K562 (cell line): ENCODE data around the gene ACLY. TPM values are rescaled to one million over a fixed set of nuclear protein-coding genes. Genes with fewer than 3 reads are reported as not detected.
A peak's percentile ranks its signal among the peaks of the same experiment; 100 is the strongest.

Experiments
- ATAC-seq: fragments of 200-7000 bp; cut with Tn5 transposase; 3 replicates; pipeline ENCODE4 v1.9.1; 2020; ENCODE audit warnings: moderate library complexity
- BruUV-seq: library from RNA; stranded (reverse); fragments of 400-500 nt; replicated peaks from 2 replicates; lab custom pipeline; 2021; lab: Mats Ljungman, UMichigan
- CTCF ChIA-PET: fragments of 300-600 bp; formaldehyde crosslinking; extraction: SDS; loops from one replicate; lab custom pipeline; 2021; ENCODE audit warnings: low intra/inter-chr PET ratio; lab: Yijun Ruan, JAX
- POLR2A ChIA-PET: fragments of 300-600, 350-650 bp; sonication (Branson Sonifier 250); formaldehyde crosslinking; extraction: SDS; loops from one replicate; lab custom pipeline; 2021; ENCODE audit warnings: antibody characterized with exemption, inconsistent platforms; lab: Yijun Ruan, JAX
- DNase-seq, 4 experiments: peaks; one replicate each; pipeline versions ENCODE4 v3.0.0 to v3.0.0-alpha.2; 2011 to 2018; ENCODE audit warnings: low spot score in 3 of 4, mixed read lengths in 3 of 4; ENCODE audit errors: extremely low read depth in 1 of 4
- FAIRE-seq: peaks from 2 replicates; lab custom pipeline; 2011; peaks lifted over from hg19 to GRCh38; lab: Jason Lieb, UNC
- H2AFZ ChIP-seq: 2 replicates; pipeline ENCODE4 v1.6.0; 2011; ENCODE audit warnings: low read depth, low read length, control low read depth, inconsistent platforms
- H3K27ac ChIP-seq: fragments of 200-600 bp; 3 replicates; pipeline ENCODE4 v1.8.0; 2011; ENCODE audit warnings: low read depth, mild to moderate bottlenecking, control low read depth, inconsistent platforms, low read length, moderate library complexity, mixed read lengths; ENCODE audit errors: extremely low read depth
- H3K27me3 ChIP-seq, 2 experiments: fragments of 300-600 bp in 1 of 2; 2 replicates in 1 of 2; 3 replicates in 1 of 2; pipeline versions ENCODE4 v1.6.0 to v1.8.0; 2011; ENCODE audit warnings: inconsistent platforms in 2 of 2, low read length in 2 of 2, mild to moderate bottlenecking in 1 of 2, mixed read lengths in 1 of 2, moderate library complexity in 1 of 2; ENCODE audit not compliant: control insufficient read depth in 2 of 2, insufficient read depth in 2 of 2
- H3K36me3 ChIP-seq: fragments of 300-600 bp; 3 replicates; pipeline ENCODE4 v1.8.0; 2011; ENCODE audit warnings: mild to moderate bottlenecking, low read length, inconsistent platforms; ENCODE audit not compliant: control insufficient read depth, insufficient read depth
- H3K4me1 ChIP-seq, 2 experiments: fragments of 200-600 bp in 1 of 2; replicated peaks in 1 of 2; 2 replicates in 1 of 2; 3 replicates in 1 of 2; pipeline versions ENCODE4 v1.5.1 to v1.8.0; 2011; ENCODE audit warnings: inconsistent platforms in 2 of 2, low read length in 2 of 2, mild to moderate bottlenecking in 1 of 2, mixed read lengths in 1 of 2, moderate library complexity in 1 of 2; ENCODE audit not compliant: control insufficient read depth in 2 of 2, insufficient read depth in 2 of 2
- H3K4me2 ChIP-seq: 2 replicates; pipeline ENCODE4 v1.6.1; 2011; ENCODE audit warnings: low read length, control low read depth, inconsistent platforms, mixed read lengths; ENCODE audit not compliant: insufficient read depth
- H3K4me3 ChIP-seq: fragments of 200-600 bp; sonication (generic), shearing (Covaris generic); 2 replicates; pipeline ENCODE4 v1.5.1; 2016; ENCODE audit warnings: control low read depth, inconsistent platforms
- H3K79me2 ChIP-seq: fragments of 200-600 bp; 3 replicates; pipeline ENCODE4 v1.8.0; 2011; ENCODE audit warnings: low read length, inconsistent platforms; ENCODE audit not compliant: control insufficient read depth, insufficient read depth
- H3K9ac ChIP-seq, 2 experiments: 2 replicates each; pipeline versions ENCODE4 v1.6.0 to v1.6.1; 2011; ENCODE audit warnings: low read depth in 2 of 2, low read length in 2 of 2, control low read depth in 1 of 2, inconsistent platforms in 1 of 2, mild to moderate bottlenecking in 1 of 2, mixed read lengths in 1 of 2; ENCODE audit not compliant: insufficient read depth in 1 of 2
- H3K9me1 ChIP-seq: one replicate; pipeline ENCODE4 v1.6.0; 2011; ENCODE audit warnings: inconsistent platforms, mild to moderate bottlenecking, low read length, moderate library complexity; ENCODE audit not compliant: control insufficient read depth, insufficient read depth
- H3K9me3 ChIP-seq: replicated peaks from 2 replicates; pipeline ENCODE4 v1.5.1; 2011; ENCODE audit warnings: low read depth, low read length, inconsistent platforms; ENCODE audit not compliant: control insufficient read depth, insufficient read depth
- H4K20me1 ChIP-seq: replicated peaks from 2 replicates; pipeline ENCODE4 v1.6.1; 2011; ENCODE audit warnings: low read length, inconsistent platforms, mixed read lengths; ENCODE audit not compliant: control insufficient read depth, insufficient read depth
- CBFA2T2 ChIP-seq: fragments of 450-650 bp; conservative IDR thresholded peaks from 2 replicates; pipeline ENCODE4 v1.6.1; 2017; ENCODE audit warnings: mild to moderate bottlenecking
- CBFA2T3 ChIP-seq: fragments of 450-650 bp; IDR thresholded peaks from 2 replicates; pipeline ENCODE4 v1.6.1; 2017
- CHD4 ChIP-seq: fragments of 200-600 bp; sonication (generic); IDR thresholded peaks from 3 replicates; pipeline ENCODE4 v1.6.1; 2012; ENCODE audit warnings: low read depth, mild to moderate bottlenecking, mixed read lengths, low read length, inconsistent platforms; ENCODE audit not compliant: insufficient read depth, insufficient replicate concordance, poor library complexity, severe bottlenecking
- DACH1 ChIP-seq: fragments of 450-650 bp; IDR thresholded peaks from 2 replicates; pipeline ENCODE4 v1.6.1; 2018; ENCODE audit not compliant: partially characterized antibody
- DPF2 ChIP-seq: fragments of 450-650 bp; IDR thresholded peaks from 2 replicates; pipeline ENCODE4 v1.6.1; 2016
- GTF2F1 ChIP-seq: IDR thresholded peaks from 2 replicates; pipeline ENCODE4 v1.6.1; 2011; ENCODE audit warnings: low read depth, low read length, improper control_type of control experiment
- HNRNPL ChIP-seq: fragments of 200-400 bp; formaldehyde crosslinking; IDR thresholded peaks from 2 replicates; pipeline ENCODE4 v1.6.1; 2017; ENCODE audit warnings: low read depth, mild to moderate bottlenecking, low read length
- TAL1 ChIP-seq: fragments of 450-650 bp; IDR thresholded peaks from 2 replicates; pipeline ENCODE4 v1.6.1; 2016; ENCODE audit warnings: mild to moderate bottlenecking
- WGBS: fragments of 100-300 bp; shearing (Covaris generic); methylation state at CpG from one replicate; pipeline ENCODE4 v1.1.6; 2016; ENCODE audit warnings: low coverage, mixed read lengths; ENCODE audit not compliant: insufficient coverage; ENCODE audit errors: missing lambda C conversion rate; 5-methylcytosine and 5-hydroxymethylcytosine counted together
- in situ Hi-C: fragments of 300-500 bp; cut with MboI; formaldehyde crosslinking; loops from 4 replicates; pipeline ENCODE4 v1.15.0; 2018; ENCODE audit warnings: inconsistent platforms, mixed read lengths
- intact Hi-C: fragments of 100-400 bp; cut with micrococcal nuclease; formaldehyde crosslinking; loops from 2 replicates; pipeline ENCODE4 v1.14.2; 2022
- polyA plus RNA-seq, 8 experiments: library from polyadenylated mRNA; depleted of rRNA in 4 of 8; stranded (reverse) in 5 of 8; unstranded in 3 of 8; fragments of >200 nt; fragmentation: Nextera tagmentation in 2 of 8; fragmentation: Illumina TruSeq in 1 of 8; extraction: Ambion mirVana in 2 of 8; extraction: Trizol in 1 of 8; gene quantifications; 2 replicates each; pipeline versions ENCODE4 v1.2.1 to v1.2.3, GENCODE V29; 2011 to 2014; ENCODE audit warnings: inconsistent platforms in 1 of 8, missing spikeins in 1 of 8
- total RNA-seq, 7 experiments: library from RNA; depleted of rRNA in 6 of 7; stranded (reverse); fragments of >200 nt in 6 of 7; fragmentation: Illumina TruSeq in 2 of 7; extraction: Trizol in 2 of 7; gene quantifications; 2 replicates each; pipeline versions ENCODE4 v1.2.1 to v1.2.3, GENCODE V29; 2011 to 2021; ENCODE audit warnings: low replicate concordance in 1 of 7
- TF ChIP-seq, protein P1 (sequence below): IDR thresholded peaks from 2 replicates; pipeline ENCODE4 v1.6.1; 2011; ENCODE audit not compliant: insufficient read length; ENCODE audit errors: extremely low read depth

ACLY gene
- total and polyA plus RNA-seq, 9 of the 15 experiments (the other 6 are each of a cell fraction or from before 2014, with no cell fraction given): 42.9 to 280 (median 125) TPM

DNA sequence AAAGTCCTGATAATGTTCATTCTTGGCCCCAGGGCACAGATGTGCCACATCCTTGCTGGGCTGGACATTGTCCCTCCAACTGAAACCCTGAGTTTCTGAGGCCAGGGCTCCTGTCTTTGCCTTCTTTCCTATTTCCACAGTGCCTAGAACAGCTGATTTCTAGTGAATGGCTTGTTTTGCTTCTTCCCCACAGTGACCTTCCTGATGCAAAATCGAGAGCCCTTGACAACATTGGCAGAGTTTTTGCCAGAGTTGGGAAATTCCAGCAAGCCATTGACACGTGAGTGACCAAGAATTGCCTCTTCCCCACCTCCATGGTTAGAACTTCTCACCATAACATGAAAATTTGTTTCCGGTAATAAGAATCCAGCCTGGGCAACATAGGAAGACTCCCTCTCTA lies 26.2 kb upstream of the ACLY start:
- BruUV-seq: no TSS peak
- Histone ChIP-seq H3K9ac (peak overlapping the region in 1 of 2 experiments; percentile 6; a peak in 1 of 4 replicates), H3K4me1 (peaks cover 3 to 6% of the 10 kb centered on the region in 2 experiments; a peak in 3 of 5 replicates), H3K9me3 (no peaks in the 10 kb centered on the region), H3K36me3 (no peaks in the 10 kb centered on the region), H3K9me1 (no peaks in the 10 kb centered on the region), H3K79me2 (no peaks in the 10 kb centered on the region), H3K27ac (no peak overlapping the region), H3K4me2 (no peak overlapping the region), H3K27me3 (no peaks in the 10 kb centered on the region), H3K4me3 (no peak overlapping the region), H2AFZ (no peak overlapping the region), H4K20me1 (no peaks in the 10 kb centered on the region)
- CTCF ChIA-PET: no interaction called here
- ATAC-seq (no peak), FAIRE-seq (no peak), DNase-seq (no peak)
- in situ Hi-C loops (no loop called here), intact Hi-C loops (no loop called here)
- WGBS: 56% methylated on average over 3 of the region's 3 CpGs
- TF ChIP-seq DACH1: peak; percentile 16
- no peak for TF ChIP-seq GTF2F1
- POLR2A ChIA-PET: interaction anchor here (1.6 kb wide), 1 partner anchor 21 kb away, joined by 4 read pairs; the partner anchor contains the start of gene CNP

DNA sequence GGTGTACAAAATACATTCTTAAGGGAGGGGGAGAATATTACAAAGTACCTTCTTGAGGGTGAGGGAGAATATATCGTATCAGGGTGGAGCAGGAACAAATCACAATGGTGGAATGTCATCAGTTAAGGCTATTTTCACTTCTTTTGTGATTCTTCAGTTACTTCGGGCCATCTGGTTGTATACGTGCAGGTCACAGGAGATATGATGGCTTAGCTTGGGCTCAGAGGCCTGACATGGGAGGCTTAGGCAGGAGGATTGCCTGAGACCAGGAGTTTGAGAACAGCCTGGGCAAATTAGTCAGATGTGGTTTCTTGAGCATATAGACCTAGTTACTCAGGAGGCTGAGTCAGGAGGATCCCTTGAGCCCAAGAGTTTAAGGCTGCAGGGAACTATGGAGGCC lies 24.7 kb upstream of the ACLY start:
- no peak overlapping the region for H2AFZ ChIP-seq
- ATAC-seq (no peak), FAIRE-seq (no peak), DNase-seq (no peak)
- ChIA-PET POLR2A (no interaction called here), CTCF (no interaction called here)
- H3K27ac ChIP-seq: no peak overlapping the region
- H3K79me2 ChIP-seq: no peaks in the 10 kb centered on the region
- H3K9me1 ChIP-seq: no peaks in the 10 kb centered on the region
- peaks cover 17 to 19% of the 10 kb centered on the region in 2 experiments for H3K4me1 ChIP-seq
- TF ChIP-seq, protein P1, sequence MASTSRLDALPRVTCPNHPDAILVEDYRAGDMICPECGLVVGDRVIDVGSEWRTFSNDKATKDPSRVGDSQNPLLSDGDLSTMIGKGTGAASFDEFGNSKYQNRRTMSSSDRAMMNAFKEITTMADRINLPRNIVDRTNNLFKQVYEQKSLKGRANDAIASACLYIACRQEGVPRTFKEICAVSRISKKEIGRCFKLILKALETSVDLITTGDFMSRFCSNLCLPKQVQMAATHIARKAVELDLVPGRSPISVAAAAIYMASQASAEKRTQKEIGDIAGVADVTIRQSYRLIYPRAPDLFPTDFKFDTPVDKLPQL: no peak
- TF ChIP-seq DPF2 (no peak), CHD4 (no peak), TAL1 (peak; percentile 38; the same call in 1 of the 2 replicates), HNRNPL (no peak), CBFA2T2 (peak; percentile 34; the same call in 1 of the 2 replicates), CBFA2T3 (peak; percentile 57)
- H3K27me3 ChIP-seq: no peaks in the 10 kb centered on the region
- H3K4me2 ChIP-seq: no peak overlapping the region
- no peaks in the 10 kb centered on the region for H3K9me3 ChIP-seq
- no peaks in the 10 kb centered on the region for H4K20me1 ChIP-seq
- no peaks in the 10 kb centered on the region for H3K36me3 ChIP-seq
- H3K4me3 ChIP-seq: no peak overlapping the region
- intact Hi-C loops: no loop called here
- 30% methylated on average over 3 of the region's 3 CpGs for WGBS
- in situ Hi-C loops: no loop called here
- no peak overlapping the region for H3K9ac ChIP-seq
- no TSS peak for BruUV-seq
